Prostate gland (tissue), 2 donors: Measurements from ENCODE around the gene FUCA1. TPM values are rescaled to one million over a fixed set of nuclear protein-coding genes. Genes with fewer than 3 reads are reported as not detected.
"Not testable (repeated sequence)": the region's sequence is repeated elsewhere in the genome, so short reads cannot be mapped to it uniquely, and the experiment has no call there.

Source experiments
- DNase-seq: peaks from one replicate; pipeline ENCODE4 v3.0.0-alpha.2; 2019; ENCODE audit warnings: low spot score
- H3K27ac ChIP-seq, 2 donors: fragments of 200-600 bp; sonication (generic); 2 replicates each; pipeline ENCODE4 v1.5.1; 2017 to 2019
- H3K27me3 ChIP-seq: fragments of 200-600 bp; sonication (generic); replicated peaks from 2 replicates; pipeline ENCODE4 v1.5.1; 2019; ENCODE audit not compliant: insufficient read depth
- H3K36me3 ChIP-seq, 2 donors: fragments of 200-600 bp; sonication (generic); 1 replicate in 1 of 2; 2 replicates in 1 of 2; pipeline versions ENCODE4 v1.5.1 to v1.8.1; 2017 to 2019
- H3K4me1 ChIP-seq: fragments of 200-600 bp; sonication (generic); replicated peaks from 2 replicates; pipeline ENCODE4 v1.5.1; 2019
- H3K4me3 ChIP-seq, 2 donors: fragments of 200-600 bp; sonication (generic); 2 replicates each; pipeline ENCODE4 v1.5.1; 2017 to 2019
- H3K9me3 ChIP-seq: fragments of 200-600 bp; sonication (generic); 2 replicates; pipeline ENCODE4 v1.5.1; 2017
- CTCF ChIP-seq, 4 experiments: fragments of 200-600 bp in 2 of 4; fragments of 450-650 bp in 2 of 4; sonication (generic) in 2 of 4; IDR thresholded peaks; 1 replicate in 3 of 4; 2 replicates in 1 of 4; pipeline ENCODE4 v1.5.1; 2016 to 2019; ENCODE audit warnings: antibody characterized with exemption in 4 of 4, mild to moderate bottlenecking in 2 of 4, moderate library complexity in 2 of 4
- POLR2A ChIP-seq: fragments of 450-650 bp; IDR thresholded peaks from one replicate; pipeline ENCODE4 v1.6.1; 2016; ENCODE audit warnings: antibody characterized with exemption, mild to moderate bottlenecking
- POLR2AphosphoS5 ChIP-seq: sonication (generic); formaldehyde crosslinking; IDR thresholded peaks from one replicate; pipeline ENCODE4 v1.6.1; 2017; ENCODE audit warnings: antibody characterized with exemption
- WGBS: methylation state at CpG from one replicate; pipeline ENCODE4 v1.1.5; 2018; 5-methylcytosine and 5-hydroxymethylcytosine counted together
- intact Hi-C: fragments of 100-400 bp; cut with DNase I; formaldehyde crosslinking; loops from one replicate; pipeline ENCODE4 v1.14.2; 2022
- total RNA-seq, 2 donors: library from RNA; depleted of rRNA; stranded (reverse); fragments of >200 nt; gene quantifications; one replicate each; pipeline ENCODE4 v1.1.0, GENCODE V29; 2016

Gene FUCA1
- total RNA-seq, 2 donors from 2014 or later, result 51.4 to 111 TPM

DNA sequence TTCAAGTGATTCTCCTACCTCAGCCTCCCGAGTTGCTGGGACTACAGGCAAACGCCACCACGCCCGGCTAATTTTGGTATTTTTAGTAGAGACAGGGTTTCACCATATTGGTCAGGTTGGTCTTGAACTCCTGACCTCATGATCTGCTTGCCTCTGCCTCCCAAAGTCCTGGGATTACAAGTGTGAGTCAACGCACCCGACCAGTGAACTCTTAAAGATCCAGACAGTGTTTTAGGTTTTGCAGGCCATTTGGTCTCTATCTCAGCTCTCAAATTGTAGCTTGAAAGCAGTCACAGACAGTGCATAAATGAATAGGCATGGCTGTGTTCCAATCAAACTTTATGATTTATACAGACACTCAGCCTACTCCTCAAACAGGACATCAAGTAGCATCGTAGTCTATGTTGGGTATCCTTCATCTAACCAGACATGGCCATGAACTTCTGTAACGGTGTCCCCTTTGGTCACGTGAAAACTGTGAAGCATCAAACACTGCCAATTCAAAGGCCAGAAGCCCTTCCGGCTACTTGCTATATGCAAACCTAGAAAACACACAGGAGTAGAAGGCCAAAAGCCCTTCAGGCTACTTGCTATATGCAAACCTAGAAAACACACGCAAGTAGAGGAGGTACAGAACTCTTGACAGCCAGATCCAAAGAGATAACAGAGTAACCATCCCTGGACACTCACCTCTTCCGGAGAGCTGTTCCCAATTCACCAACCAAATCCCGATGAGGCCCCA is 3.1 kb downstream of the FUCA1 start:
- H3K4me1 ChIP-seq, result no peaks in the 10 kb centered on the region
- H3K36me3 ChIP-seq, result no peaks in the 10 kb centered on the region
- H3K27me3 ChIP-seq, result no peaks in the 10 kb centered on the region
- intact Hi-C loops, result no loop called here
- no peaks in the 10 kb centered on the region for H3K9me3 ChIP-seq
- 90% methylated on average over 13 of the region's 13 CpGs for WGBS
- H3K27ac ChIP-seq, result no peak overlapping the region
- no peak for DNase-seq
- TF ChIP-seq POLR2AphosphoS5 (no peak), POLR2A (no peak), CTCF (IDR thresholded peaks at IDR 0.05) (no peak)
- no peak overlapping the region for H3K4me3 ChIP-seq

DNA sequence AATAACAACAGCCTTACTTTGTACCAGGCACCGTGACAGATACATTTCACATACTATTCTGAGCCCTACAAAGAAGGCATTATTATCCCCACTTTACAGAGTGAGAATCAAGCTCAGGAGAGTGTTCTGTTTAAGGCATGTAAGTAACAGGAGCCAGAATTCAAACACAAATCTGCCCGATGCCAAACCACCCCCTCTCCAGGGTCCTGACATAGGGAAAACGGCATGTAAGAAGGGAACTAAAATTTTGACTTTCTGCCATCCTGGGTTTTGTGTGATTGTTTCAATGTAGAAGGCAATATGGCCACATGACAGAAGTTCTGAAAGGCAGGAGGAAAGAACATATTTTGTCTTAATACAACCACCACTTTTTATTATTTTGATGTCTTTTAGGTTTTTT is 5.5 kb downstream of the FUCA1 start:
- TF ChIP-seq CTCF (IDR thresholded peaks at IDR 0.05) (no peak), POLR2AphosphoS5 (no peak), POLR2A (no peak)
- H3K9me3 ChIP-seq, result no peaks in the 10 kb centered on the region
- peaks cover 0 to 3% of the 10 kb centered on the region in 2 donors for H3K36me3 ChIP-seq
- H3K4me3 ChIP-seq, result no peak overlapping the region
- H3K27me3 ChIP-seq, result no peaks in the 10 kb centered on the region
- 62% methylated on average over 3 of the region's 3 CpGs for WGBS
- H3K4me1 ChIP-seq, result no peaks in the 10 kb centered on the region
- intact Hi-C loops, result no loop called here
- DNase-seq, result no peak
- H3K27ac ChIP-seq, result no peak overlapping the region

DNA sequence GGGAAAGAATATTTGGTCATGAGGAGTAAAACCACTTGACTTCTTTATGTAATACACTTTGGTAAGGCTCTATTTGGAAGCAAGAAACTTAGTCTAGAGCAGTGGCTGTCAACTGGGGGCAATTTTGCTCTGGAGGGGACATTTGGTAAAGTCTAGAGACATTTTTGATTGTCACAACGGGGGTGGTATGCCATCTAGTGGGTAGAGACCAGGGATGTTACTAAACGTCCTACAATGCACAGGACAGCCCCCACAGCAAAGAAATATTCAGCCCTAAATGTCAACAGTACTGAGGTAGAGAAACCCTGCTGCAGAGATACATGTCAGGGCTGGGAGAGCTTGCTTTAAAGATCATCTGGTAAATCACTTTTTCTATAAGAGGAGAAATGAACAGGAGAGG is 13.5 kb downstream of the FUCA1 start:
- H3K4me1 ChIP-seq, result no peaks in the 10 kb centered on the region
- H3K36me3 ChIP-seq, result peaks cover 0 to 1% of the 10 kb centered on the region in 2 donors
- no peak overlapping the region for H3K4me3 ChIP-seq
- H3K27me3 ChIP-seq, result no peaks in the 10 kb centered on the region
- no peak for TF ChIP-seq CTCF (IDR thresholded peaks at IDR 0.05)
- TF ChIP-seq POLR2AphosphoS5, result no peak
- TF ChIP-seq POLR2A, result no peak
- no peaks in the 10 kb centered on the region for H3K9me3 ChIP-seq
- H3K27ac ChIP-seq, result no peak overlapping the region
- no peak for DNase-seq
- WGBS, result 34% methylated on average over 2 of the region's 2 CpGs
- intact Hi-C loops, result no loop called here

DNA sequence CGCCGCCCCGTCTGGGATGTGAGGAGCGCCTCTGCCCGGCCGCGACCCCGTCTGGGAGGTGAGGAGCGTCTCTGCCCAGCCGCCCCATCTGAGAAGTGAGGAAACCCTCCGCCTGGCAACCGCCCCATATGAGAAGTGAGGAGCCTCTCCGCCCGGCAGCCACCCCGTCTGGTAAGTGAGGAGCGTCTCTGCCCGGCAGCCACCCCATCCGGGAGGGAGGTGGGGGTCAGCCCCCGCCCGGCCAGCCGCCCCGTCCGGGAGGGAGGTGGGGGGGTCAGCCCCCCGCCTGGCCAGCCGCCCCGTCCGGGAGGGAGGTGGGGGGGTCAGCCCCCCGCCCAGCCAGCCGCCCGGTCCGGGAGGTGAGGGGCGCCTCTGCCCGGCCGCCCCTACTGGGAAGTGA is 15.0 kb downstream of the FUCA1 start:
- intact Hi-C loops, H3K27ac ChIP-seq, H3K27me3 ChIP-seq, H3K9me3 ChIP-seq, DNase-seq, H3K4me1 ChIP-seq, H3K36me3 ChIP-seq, H3K4me3 ChIP-seq: not testable (repeated sequence)
- 89% methylated on average over 11 of the region's 34 CpGs for WGBS

DNA sequence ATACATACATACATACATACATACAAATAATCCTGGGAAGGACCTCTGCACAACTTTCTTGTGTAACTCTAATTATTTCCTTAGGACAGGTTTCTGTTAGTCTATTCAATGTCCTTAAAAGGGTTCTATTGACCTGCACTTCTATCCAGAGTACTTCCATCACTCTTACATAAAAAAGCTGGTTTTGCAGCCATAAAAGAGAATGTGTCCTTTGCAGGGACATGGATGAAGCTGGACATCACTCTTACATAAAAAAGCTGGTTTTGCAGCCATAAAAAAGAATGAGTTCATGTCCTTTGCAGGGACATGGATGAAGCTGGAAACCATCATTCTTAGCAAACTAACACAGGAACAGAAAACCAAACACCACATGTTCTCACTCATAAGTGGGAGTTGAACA is 16.7 kb downstream of the FUCA1 start:
- H3K27me3 ChIP-seq, H3K4me1 ChIP-seq, intact Hi-C loops, H3K9me3 ChIP-seq, H3K27ac ChIP-seq, DNase-seq, H3K36me3 ChIP-seq, H3K4me3 ChIP-seq: not testable (repeated sequence)
